Activated CD8-positive, alpha-beta T cell treated with anti-CD3 and anti-CD28 coated beads for 36 hours (primary cell): ENCODE measurements around the gene TAF1C. TPM values are rescaled to one million over a fixed set of nuclear protein-coding genes. Genes with fewer than 3 reads are reported as not detected.

ENCODE experiments used
- ATAC-seq: fragments of 200-7000 bp; cut with Tn5 transposase; one replicate; pipeline ENCODE4 v1.10.0; 2021; ENCODE audit warnings: mild to moderate bottlenecking, moderate library complexity
- CTCF ChIA-PET: fragments of 350-600 bp; sonication (Branson Sonifier 250); formaldehyde crosslinking; loops from one replicate; lab custom pipeline; 2021; ENCODE audit warnings: antibody characterized with exemption; lab: Charles Lee
- POLR2A ChIA-PET: fragments of 350-600 bp; sonication (Branson Sonifier 250); formaldehyde crosslinking; loops from one replicate; lab custom pipeline; 2021; ENCODE audit warnings: antibody characterized with exemption; lab: Charles Lee
- DNase-seq: peaks from one replicate; pipeline ENCODE4 v3.0.0-alpha.2; 2020
- H3K27ac Mint-ChIP-seq: one replicate; pipeline ENCODE4 v1.8.0; 2021; ENCODE audit warnings: mild to moderate bottlenecking, mixed read lengths
- H3K27me3 Mint-ChIP-seq: one replicate; pipeline ENCODE4 v1.8.0; 2021; ENCODE audit warnings: mixed read lengths
- H3K36me3 Mint-ChIP-seq: one replicate; pipeline ENCODE4 v1.8.0; 2021; ENCODE audit warnings: low read depth, mixed read lengths
- H3K4me1 Mint-ChIP-seq: one replicate; pipeline ENCODE4 v1.8.0; 2021; ENCODE audit warnings: low read depth, mixed read lengths
- H3K4me3 Mint-ChIP-seq: one replicate; pipeline ENCODE4 v1.8.0; 2021; ENCODE audit warnings: mild to moderate bottlenecking, moderate library complexity, mixed read lengths
- H3K9me3 Mint-ChIP-seq: one replicate; pipeline ENCODE4 v1.8.0; 2021; ENCODE audit warnings: mixed read lengths
- CTCF ChIP-seq: fragments of 200-600 bp; IDR thresholded peaks from one replicate; pipeline ENCODE4 v1.8.0; 2022; ENCODE audit warnings: antibody characterized with exemption, mild to moderate bottlenecking
- intact Hi-C: fragments of 100-400 bp; cut with micrococcal nuclease; formaldehyde crosslinking; loops from one replicate; pipeline ENCODE4 v1.10.0; 2022
- total RNA-seq, 2 experiments: library from RNA; stranded (reverse); gene quantifications; one replicate each; pipeline ENCODE4 v1.2.3, GENCODE V29; 2021

The TAF1C gene
- total RNA-seq, 2 experiments from 2014 or later: 59.3 to 62.6 TPM

DNA sequence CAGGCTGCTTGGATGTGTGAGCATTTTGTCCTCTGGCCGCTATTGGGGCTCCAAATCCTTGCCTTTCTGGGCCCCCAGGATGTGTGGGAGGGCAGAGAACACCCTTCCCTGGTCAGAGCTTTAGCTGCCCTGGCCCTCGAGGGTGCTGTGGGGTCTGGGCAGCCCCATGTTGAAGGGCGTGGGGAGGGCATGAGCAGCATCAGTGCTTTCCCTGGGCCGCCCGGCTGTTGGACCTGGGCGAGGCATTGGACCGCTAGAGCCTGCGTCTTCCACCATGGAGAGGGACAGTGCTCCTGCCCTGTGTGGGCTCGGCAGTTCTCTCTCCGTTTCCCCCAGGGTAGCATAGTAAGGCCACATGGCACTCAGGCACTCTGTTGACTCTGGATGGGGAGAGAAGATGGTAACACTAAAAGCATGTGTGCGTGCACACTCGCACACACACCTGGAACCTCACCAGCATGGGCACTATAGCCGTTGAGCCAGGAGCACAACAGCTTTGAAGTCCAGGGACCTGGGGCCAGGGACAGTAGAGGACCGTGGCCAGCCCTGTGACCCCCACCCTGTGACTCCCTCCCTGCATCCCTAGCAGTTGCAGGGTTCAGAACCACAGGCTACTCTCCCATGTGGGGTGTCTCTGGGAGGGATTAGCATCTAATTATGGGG is 10.7 kb upstream of the TAF1C start:
- no peaks in the 10 kb centered on the region for H3K36me3 Mint-ChIP-seq
- no peak for TF ChIP-seq CTCF
- H3K4me1 Mint-ChIP-seq: peaks cover 16% of the 10 kb centered on the region
- no peaks in the 10 kb centered on the region for H3K9me3 Mint-ChIP-seq
- CTCF ChIA-PET: no interaction called here
- H3K27me3 Mint-ChIP-seq: no peaks in the 10 kb centered on the region
- H3K27ac Mint-ChIP-seq: no peak overlapping the region
- DNase-seq (no peak), ATAC-seq (no peak)
- no peak overlapping the region for H3K4me3 Mint-ChIP-seq
- POLR2A ChIA-PET: no interaction called here
- intact Hi-C loops: no loop called here

DNA sequence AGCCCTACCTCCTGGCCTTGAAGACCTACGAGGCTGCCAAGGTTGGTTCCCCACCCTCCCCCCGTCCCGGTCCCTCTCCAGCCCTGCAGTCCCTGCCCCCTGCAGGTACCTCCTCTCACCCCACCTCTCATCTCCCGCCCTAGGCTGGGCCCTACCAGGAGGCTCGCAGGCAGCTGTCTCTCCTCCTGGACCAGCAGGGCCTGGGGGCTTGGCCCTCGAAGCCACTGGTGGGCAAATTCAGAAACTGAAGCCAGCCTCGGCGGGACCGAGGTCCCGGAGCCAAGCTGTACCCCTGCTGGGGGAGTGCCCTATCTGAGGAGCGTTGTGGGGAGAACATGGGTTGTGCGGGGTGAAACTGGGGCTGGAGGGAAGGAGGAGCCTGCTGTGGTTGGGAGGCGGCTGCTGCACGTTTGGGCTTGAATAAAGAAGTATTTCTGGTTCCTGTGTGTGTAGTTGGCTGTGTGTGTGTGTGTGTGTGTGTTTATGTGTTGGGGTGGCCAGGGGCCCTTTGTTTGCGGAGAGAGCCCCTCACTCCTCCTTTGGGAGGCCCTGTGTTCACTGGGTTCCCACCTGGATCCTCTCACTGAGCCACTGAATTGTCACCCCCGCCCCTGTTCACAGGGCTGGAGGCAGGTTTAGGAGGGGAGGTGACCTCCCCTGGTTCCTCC is 10.0 kb upstream of the TAF1C start:
- no peaks in the 10 kb centered on the region for H3K27me3 Mint-ChIP-seq
- H3K9me3 Mint-ChIP-seq: no peaks in the 10 kb centered on the region
- no peak overlapping the region for H3K4me3 Mint-ChIP-seq
- no peak for ATAC-seq
- H3K36me3 Mint-ChIP-seq: no peaks in the 10 kb centered on the region
- ChIA-PET POLR2A (no interaction called here), CTCF (no interaction called here)
- DNase-seq: no peak
- H3K4me1 Mint-ChIP-seq: peaks cover 16% of the 10 kb centered on the region
- H3K27ac Mint-ChIP-seq: no peak overlapping the region
- TF ChIP-seq CTCF: no peak
- intact Hi-C loops: no loop called here

GRCh38 chr16:84196101-84196500 is 9.2 kb upstream of the TAF1C start:
- Mint-ChIP-seq H3K9me3 (no peaks in the 10 kb centered on the region), H3K4me1 (peaks cover 16% of the 10 kb centered on the region), H3K27ac (no peak overlapping the region), H3K27me3 (no peaks in the 10 kb centered on the region), H3K4me3 (no peak overlapping the region), H3K36me3 (no peaks in the 10 kb centered on the region)
- TF ChIP-seq CTCF: no peak
- intact Hi-C loops: no loop called here
- ChIA-PET POLR2A (no interaction called here), CTCF (no interaction called here)
- DNase-seq (no peak), ATAC-seq (no peak)

DNA sequence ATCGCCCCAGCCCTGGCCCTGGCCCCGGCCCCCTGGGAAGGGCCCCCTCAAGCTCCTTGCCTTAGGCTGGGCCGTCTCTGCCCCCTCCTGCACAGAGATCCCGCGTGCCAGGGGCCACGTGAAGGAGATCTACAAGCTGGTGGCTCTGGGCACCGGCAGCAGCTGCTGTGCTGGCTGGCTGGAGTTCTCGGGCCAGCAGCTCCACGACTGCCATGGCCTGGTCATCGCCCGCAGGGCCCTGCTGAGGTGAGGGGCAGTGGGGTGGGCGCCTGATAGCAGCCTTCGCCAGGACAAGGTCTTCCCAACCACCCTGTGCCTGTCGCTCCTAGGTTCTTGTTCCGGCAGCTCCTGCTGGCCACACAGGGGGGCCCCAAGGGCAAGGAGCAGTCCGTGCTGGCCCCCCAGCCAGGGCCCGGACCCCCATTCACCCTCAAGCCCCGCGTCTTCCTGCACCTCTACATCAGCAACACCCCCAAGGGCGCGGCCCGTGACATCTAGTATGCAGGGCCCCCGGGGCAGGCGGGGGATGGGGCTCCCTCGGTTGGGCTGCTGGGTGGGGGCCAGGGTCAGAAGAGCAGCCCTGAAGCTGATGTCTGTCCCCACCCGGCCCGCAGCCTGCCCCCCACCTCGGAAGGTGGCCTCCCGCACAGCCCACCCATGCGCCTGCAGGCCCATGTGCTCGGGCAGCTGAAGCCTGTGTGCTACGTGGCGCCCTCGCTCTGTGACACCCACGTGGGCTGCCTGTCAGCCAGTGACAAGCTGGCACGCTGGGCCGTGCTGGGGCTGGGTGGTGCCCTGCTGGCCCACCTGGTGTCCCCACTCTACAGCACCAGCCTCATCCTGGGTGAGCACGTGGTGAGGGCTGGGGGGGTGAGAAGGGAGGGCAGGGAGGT is 8.6 kb upstream of the TAF1C start:
- CTCF ChIA-PET: interaction anchor here (1.1 kb wide), 1 partner anchor 132 kb away, joined by 3 read pairs; no protein-coding TSS in a partner anchor
- POLR2A ChIA-PET: interaction anchor here (1.7 kb wide), 1 partner anchor 79 kb away, joined by 4 read pairs; the partner anchor contains the start of gene MBTPS1
- Mint-ChIP-seq H3K36me3 (no peaks in the 10 kb centered on the region), H3K4me1 (peaks cover 16% of the 10 kb centered on the region), H3K4me3 (no peak overlapping the region), H3K27me3 (no peaks in the 10 kb centered on the region), H3K9me3 (no peaks in the 10 kb centered on the region), H3K27ac (no peak overlapping the region)
- DNase-seq (no peak), ATAC-seq (no peak)
- intact Hi-C loops: no loop called here
- no peak for TF ChIP-seq CTCF
